Ectodermal cell (in vitro differentiated cells): ENCODE data around the gene IDS.
"Not testable (repeated sequence)": the region's sequence is repeated elsewhere in the genome, so short reads cannot be mapped to it uniquely, and the experiment has no call there.

ENCODE experiments used
- H3K27ac ChIP-seq: 2 replicates; pipeline ENCODE4 v1.7.0; 2013; ENCODE audit warnings: mild to moderate bottlenecking, low read depth, low read length; ENCODE audit not compliant: insufficient read depth, poor library complexity, severe bottlenecking
- H3K27me3 ChIP-seq: 2 replicates; pipeline ENCODE4 v1.7.0; 2013; ENCODE audit warnings: mild to moderate bottlenecking, low read length; ENCODE audit not compliant: insufficient read depth, control insufficient read depth, poor library complexity, severe bottlenecking
- H3K36me3 ChIP-seq: one replicate; pipeline ENCODE4 v1.7.0; 2013; ENCODE audit warnings: low read length; ENCODE audit not compliant: control insufficient read depth, insufficient read depth
- H3K4me1 ChIP-seq: one replicate; pipeline ENCODE4 v1.7.0; 2013; ENCODE audit warnings: low read length; ENCODE audit not compliant: control insufficient read depth, insufficient read depth
- H3K4me3 ChIP-seq: 2 replicates; pipeline ENCODE4 v1.7.0; 2013; ENCODE audit warnings: low read depth, low read length, control low read depth; ENCODE audit not compliant: insufficient read depth
- H3K9me3 ChIP-seq: 2 replicates; pipeline ENCODE4 v1.7.0; 2013; ENCODE audit warnings: mild to moderate bottlenecking, low read length, moderate library complexity; ENCODE audit not compliant: control insufficient read depth
- WGBS, 2 experiments: methylation state at CpG; one replicate each; pipeline ENCODE4 v1.1.7; 2013; ENCODE audit warnings: missing lambda C conversion rate in 2 of 2; 5-methylcytosine and 5-hydroxymethylcytosine counted together

IDS gene

DNA sequence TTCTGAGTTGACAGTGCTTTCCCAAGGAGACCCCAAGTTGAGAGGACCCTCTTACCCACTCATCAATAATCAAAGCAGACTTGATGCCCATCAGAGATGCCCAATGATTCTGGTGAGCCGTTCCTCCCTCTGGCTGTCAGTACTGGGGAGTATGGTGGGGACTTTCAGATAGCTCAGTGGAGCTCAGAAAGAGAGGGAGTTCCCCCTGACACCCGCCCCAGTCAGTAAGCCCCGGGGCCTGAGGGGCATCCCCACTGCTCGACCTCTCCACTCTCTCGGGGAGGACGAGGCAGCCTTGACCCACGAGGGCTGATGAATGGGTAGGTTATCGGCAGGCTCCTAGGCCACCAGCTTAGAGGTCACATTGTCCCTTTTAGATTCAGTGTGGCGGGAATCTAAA is 17.1 kb downstream of the IDS start:
- H3K27ac ChIP-seq, H3K36me3 ChIP-seq, H3K9me3 ChIP-seq, H3K4me3 ChIP-seq, H3K4me1 ChIP-seq, H3K27me3 ChIP-seq: not testable (repeated sequence)
- WGBS, 2 experiments, result 75 to 100% methylated on average over 1 of the region's 9 CpGs

DNA sequence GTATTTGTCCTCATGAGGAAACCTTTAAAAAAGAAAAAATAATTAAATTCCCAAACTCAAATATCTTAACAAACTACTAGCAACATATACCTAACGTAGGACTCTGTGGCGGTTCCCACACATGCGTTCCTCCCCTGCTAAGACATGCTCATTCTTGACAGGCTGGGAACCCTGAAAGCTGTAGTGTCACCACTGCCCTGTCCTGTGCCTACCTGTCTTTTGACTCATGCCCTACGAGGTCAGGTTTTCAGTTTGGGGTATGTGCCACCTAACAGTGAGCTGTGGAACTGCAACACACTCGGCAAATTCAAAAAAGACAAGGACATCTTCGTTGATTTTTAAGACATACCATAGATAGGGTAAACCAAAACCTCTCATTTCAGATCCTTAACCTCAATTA is 17.8 kb downstream of the IDS start:
- Histone ChIP-seq H3K27me3 (no peaks in the 10 kb centered on the region), H3K27ac (no peak overlapping the region), H3K4me1 (no peaks in the 10 kb centered on the region), H3K36me3 (no peaks in the 10 kb centered on the region), H3K9me3 (no peaks in the 10 kb centered on the region), H3K4me3 (no peak overlapping the region)
- WGBS, 2 experiments, result 86 to 87% methylated on average over 6 of the region's 6 CpGs

DNA sequence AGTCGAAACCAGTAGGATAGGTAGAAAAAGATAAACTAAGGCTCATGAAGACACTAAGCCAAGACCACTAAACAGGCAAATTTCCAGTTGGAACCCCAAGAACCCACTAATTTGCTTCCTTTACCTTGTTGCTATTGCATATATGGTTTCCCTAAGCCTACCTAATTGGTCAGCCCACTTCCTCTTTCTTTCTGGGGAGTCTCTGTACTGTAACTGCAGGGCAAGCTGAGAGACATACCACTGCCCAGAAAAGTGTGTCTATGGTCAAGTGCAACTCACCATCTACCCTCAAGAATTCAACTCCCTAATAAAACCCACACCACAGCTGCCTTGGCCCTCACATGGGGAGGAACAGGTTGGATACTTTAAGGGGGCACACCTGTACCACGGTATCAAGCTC is 28.6 kb downstream of the IDS start:
- WGBS, 2 experiments, result 80 to 94% methylated on average over 2 of the region's 2 CpGs
- Histone ChIP-seq H3K36me3 (no peaks in the 10 kb centered on the region), H3K27me3 (no peaks in the 10 kb centered on the region), H3K9me3 (no peaks in the 10 kb centered on the region), H3K4me1 (no peaks in the 10 kb centered on the region), H3K27ac (no peak overlapping the region), H3K4me3 (no peak overlapping the region)

DNA sequence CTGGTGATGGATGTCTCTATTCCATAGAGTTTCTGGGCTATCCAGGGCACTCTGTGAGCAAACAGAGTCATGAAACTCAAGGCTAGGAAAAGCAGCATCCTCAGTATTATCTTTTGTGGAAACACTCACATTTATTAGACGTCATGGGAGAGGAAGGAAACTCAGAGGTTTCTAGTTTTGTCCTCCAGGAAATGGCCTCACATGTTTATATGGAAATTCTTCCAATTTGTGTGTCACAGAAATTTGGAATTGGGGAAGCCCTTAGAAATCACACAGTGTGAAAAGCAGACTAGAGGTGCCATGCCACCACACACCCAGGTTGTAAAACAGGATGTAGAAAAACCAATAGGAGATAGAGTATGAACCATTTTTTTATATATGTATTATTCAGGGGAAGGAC is 31.1 kb downstream of the IDS start:
- Histone ChIP-seq H3K36me3 (no peaks in the 10 kb centered on the region), H3K4me1 (no peaks in the 10 kb centered on the region), H3K27me3 (no peaks in the 10 kb centered on the region), H3K9me3 (no peaks in the 10 kb centered on the region), H3K27ac (no peak overlapping the region), H3K4me3 (no peak overlapping the region)
- WGBS, 2 experiments, result 95% methylated on average over 1 of the region's 1 CpG; no CpG with 5 or more reads in 1 of the 2 experiments

DNA sequence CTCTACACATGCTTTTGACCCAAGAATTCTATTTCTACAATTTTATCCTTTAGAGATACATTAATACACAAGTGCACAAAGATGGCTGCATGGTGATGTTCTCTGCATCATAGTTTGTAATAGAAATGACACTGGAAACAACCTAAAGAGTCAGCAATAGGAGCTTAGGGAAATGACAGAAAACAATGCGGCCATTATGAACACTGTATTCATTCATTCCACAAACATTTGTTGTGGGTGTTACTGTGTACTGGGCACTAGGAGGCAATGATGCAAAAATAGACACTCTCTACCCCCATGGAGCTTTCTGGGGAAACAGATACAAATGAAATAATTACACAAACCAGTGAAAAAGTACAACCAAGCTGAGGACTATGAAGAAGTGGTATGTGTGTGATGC is 32.0 kb downstream of the IDS start:
- Histone ChIP-seq H3K4me1 (no peaks in the 10 kb centered on the region), H3K27ac (no peak overlapping the region), H3K4me3 (no peak overlapping the region), H3K27me3 (no peaks in the 10 kb centered on the region), H3K36me3 (no peaks in the 10 kb centered on the region), H3K9me3 (no peaks in the 10 kb centered on the region)
- no CpG with 5 or more reads among the region's 1 CpG for WGBS, 2 experiments

DNA sequence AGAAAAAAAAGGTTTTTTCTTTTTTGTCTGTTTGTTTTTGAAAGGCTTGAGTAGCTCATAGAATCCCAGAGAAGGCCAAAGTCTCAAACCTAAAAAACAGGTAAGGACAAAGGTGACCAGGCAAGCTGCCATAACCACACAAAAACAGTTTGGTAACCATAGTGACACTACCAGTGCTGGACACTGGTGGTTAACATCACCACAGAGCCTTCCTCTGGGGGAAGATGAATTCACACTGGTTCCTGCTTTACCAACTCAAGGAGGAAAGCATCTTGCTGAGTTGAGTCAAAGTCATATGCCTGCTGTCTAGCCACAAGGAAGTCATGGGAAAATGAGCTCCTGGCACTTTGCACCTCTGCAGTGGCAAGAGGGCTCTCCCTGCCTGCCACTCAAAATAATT is 32.5 kb downstream of the IDS start:
- no peaks in the 10 kb centered on the region for H3K4me1 ChIP-seq
- H3K27me3 ChIP-seq, result no peaks in the 10 kb centered on the region
- H3K27ac ChIP-seq, result no peak overlapping the region
- no peaks in the 10 kb centered on the region for H3K9me3 ChIP-seq
- H3K4me3 ChIP-seq, result no peak overlapping the region
- H3K36me3 ChIP-seq, result no peaks in the 10 kb centered on the region

DNA sequence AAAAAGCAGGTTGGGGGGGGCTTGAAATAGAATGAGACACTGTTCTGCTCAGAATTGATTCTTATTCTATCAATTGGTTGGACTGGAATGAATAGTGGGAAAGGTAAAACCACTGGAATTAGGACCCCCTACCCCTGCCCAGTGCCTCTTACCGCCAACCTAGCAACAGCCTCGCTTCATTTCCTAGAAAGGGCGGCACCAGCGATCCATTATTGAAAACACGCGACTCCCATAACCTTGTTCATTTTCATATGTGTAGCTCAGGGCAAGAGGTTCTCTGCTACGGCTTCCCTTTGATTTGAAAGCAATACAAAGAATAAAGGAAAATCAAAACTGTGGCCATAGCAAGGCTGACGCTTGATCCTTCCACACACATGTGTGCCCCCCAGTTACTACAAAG is 33.7 kb downstream of the IDS start:
- Histone ChIP-seq H3K27me3 (no peaks in the 10 kb centered on the region), H3K4me1 (no peaks in the 10 kb centered on the region), H3K27ac (no peak overlapping the region), H3K36me3 (no peaks in the 10 kb centered on the region), H3K4me3 (no peak overlapping the region), H3K9me3 (no peaks in the 10 kb centered on the region)
- 94 to 95% methylated on average over 8 of the region's 8 CpGs for WGBS, 2 experiments

DNA sequence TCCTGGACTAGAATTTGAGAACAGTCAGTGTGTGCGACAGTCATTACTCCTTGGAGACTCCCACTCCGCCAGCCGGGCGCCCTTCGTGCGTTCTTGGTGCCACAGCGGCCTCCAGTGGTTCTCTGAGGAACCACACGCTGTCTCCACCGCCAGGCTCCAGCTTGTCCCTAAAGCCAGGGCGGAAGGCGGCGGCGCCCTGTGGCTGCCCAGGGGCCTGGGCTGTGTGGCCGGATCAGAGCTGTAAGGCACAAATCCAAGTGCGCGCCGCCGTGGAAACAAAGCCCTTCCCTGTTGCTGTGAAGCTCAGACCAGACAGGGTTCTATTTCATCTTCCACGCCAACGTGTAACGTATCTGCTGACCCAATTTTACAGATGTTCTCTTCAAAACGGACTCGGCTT is 34.2 kb downstream of the IDS start:
- Histone ChIP-seq H3K27ac (no peak overlapping the region), H3K9me3 (no peaks in the 10 kb centered on the region)
- 17 to 20% methylated on average over 23 of the region's 23 CpGs for WGBS, 2 experiments

DNA sequence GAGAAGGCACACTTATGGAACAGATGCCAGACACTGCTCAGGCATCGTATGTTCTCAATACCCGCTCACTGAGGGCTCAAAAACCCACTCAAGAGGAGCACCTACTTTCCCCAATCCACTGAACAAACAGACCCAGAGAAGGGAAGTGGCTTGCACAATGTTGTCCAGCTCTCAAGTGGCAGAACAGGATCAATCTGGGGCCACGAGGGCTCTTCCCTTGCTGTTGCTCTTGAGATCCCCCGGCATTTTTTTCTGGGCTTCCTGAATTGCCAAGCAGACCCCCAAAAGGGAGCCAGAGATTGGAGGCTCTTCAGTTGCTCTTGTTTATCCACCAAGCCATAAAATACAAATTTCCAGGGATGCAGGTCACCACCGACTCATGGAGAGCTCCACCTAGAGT is 35.7 kb downstream of the IDS start:
- Histone ChIP-seq H3K4me1 (no peaks in the 10 kb centered on the region), H3K4me3 (no peak overlapping the region)
- WGBS, 2 experiments, result 92 to 95% methylated on average over 5 of the region's 5 CpGs

More for the DNA sequence above, 34.2 kb downstream of the IDS start:
- Histone ChIP-seq H3K4me1 (no peaks in the 10 kb centered on the region), H3K36me3 (no peaks in the 10 kb centered on the region), H3K4me3 (no peak overlapping the region), H3K27me3 (no peaks in the 10 kb centered on the region)

DNA sequence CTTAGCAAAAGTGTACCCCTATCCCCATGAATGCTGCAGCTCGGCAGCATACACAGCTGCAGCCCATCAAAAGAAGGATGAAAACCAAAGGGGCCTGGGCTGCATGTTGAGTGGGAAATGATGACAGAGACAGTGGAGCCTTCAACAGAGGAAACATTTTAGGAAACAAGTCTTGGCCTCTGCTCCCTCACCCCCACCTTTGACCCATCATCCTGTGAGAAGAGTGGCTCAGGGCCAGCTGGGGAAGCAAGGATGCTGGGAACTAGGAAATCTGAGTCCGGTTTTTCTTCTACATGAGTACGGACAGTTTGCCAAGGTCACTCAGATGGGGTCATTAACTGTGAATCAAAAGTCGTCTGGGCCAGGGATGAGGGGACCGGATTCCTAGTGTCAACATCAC is 37.2 kb downstream of the IDS start:
- no peaks in the 10 kb centered on the region for H3K9me3 ChIP-seq
- H3K27ac ChIP-seq, result no peak overlapping the region
- no peaks in the 10 kb centered on the region for H3K4me1 ChIP-seq
- H3K36me3 ChIP-seq, result no peaks in the 10 kb centered on the region
- no peak overlapping the region for H3K4me3 ChIP-seq
- no peaks in the 10 kb centered on the region for H3K27me3 ChIP-seq
- 90 to 96% methylated on average over 5 of the region's 5 CpGs for WGBS, 2 experiments

More for the DNA sequence above, 35.7 kb downstream of the IDS start:
- Histone ChIP-seq H3K27ac (no peak overlapping the region), H3K27me3 (no peaks in the 10 kb centered on the region), H3K36me3 (no peaks in the 10 kb centered on the region), H3K9me3 (no peaks in the 10 kb centered on the region)

DNA sequence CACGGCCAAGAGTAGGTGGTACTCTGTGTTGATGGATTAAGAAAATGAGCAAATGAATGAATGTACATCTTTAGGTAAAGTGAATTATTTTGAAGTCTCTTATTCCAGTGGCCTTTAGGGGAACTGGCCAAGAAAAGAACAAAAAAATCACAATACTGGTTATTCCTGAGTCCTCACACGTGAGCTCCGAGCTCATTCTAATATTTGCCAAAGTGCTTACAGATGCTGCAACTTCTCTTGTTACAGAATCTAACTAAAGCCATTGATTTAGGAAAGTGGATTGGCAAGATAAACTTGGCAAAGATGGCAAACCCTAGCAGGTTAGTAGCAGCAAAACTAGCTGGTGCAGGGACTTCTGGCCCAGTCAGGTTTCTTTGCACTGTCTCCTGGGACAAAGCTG is 37.6 kb downstream of the IDS start:
- no peaks in the 10 kb centered on the region for H3K9me3 ChIP-seq
- no peak overlapping the region for H3K4me3 ChIP-seq
- H3K27me3 ChIP-seq, result no peaks in the 10 kb centered on the region
- no peak overlapping the region for H3K27ac ChIP-seq
- H3K36me3 ChIP-seq, result no peaks in the 10 kb centered on the region
- 94 to 100% methylated on average over 3 of the region's 3 CpGs for WGBS, 2 experiments
- H3K4me1 ChIP-seq, result no peaks in the 10 kb centered on the region
